Natural killer cell (primary cell): ENCODE results near the gene SLC28A2. TPM values are rescaled to one million over a fixed set of nuclear protein-coding genes. Genes with fewer than 3 reads are reported as not detected.

Experiments used
- ATAC-seq, 3 donors: fragments of 150-1000 bp in 2 of 3; fragments of 200-7000 bp in 1 of 3; cut with Tn5 transposase; 1 replicate in 1 of 3; 2 replicates in 2 of 3; pipeline ENCODE4 v1.10.0; 2021; ENCODE audit warnings: mild to moderate bottlenecking in 2 of 3, moderate library complexity in 2 of 3
- DNase-seq, 2 donors: peaks; one replicate each; pipeline versions ENCODE4 v3.0.0 to v3.0.0-alpha.2; 2013 to 2021; ENCODE audit warnings: mixed read lengths in 1 of 2
- H3K27ac ChIP-seq: one replicate; pipeline ENCODE4 v1.5.1; 2013; ENCODE audit warnings: mild to moderate bottlenecking, low read length
- H3K27me3 ChIP-seq: one replicate; pipeline ENCODE4 v1.6.1; 2013; ENCODE audit warnings: low read length; ENCODE audit not compliant: control insufficient read depth, insufficient read depth
- H3K36me3 ChIP-seq: one replicate; pipeline ENCODE4 v1.6.1; 2013; ENCODE audit warnings: low read length; ENCODE audit not compliant: control insufficient read depth, insufficient read depth
- H3K4me1 ChIP-seq: one replicate; pipeline ENCODE4 v1.6.1; 2013; ENCODE audit warnings: low read length; ENCODE audit not compliant: control insufficient read depth, insufficient read depth
- H3K4me3 ChIP-seq: one replicate; pipeline ENCODE4 v1.5.1; 2013; ENCODE audit warnings: low read length
- H3K9me3 ChIP-seq: one replicate; pipeline ENCODE4 v1.6.1; 2013; ENCODE audit warnings: low read length; ENCODE audit not compliant: control insufficient read depth, insufficient read depth
- H3K27ac Mint-ChIP-seq, 2 donors: one replicate each; pipeline ENCODE4 v1.8.0; 2022; ENCODE audit warnings: mild to moderate bottlenecking in 2 of 2, mixed read lengths in 2 of 2, moderate library complexity in 1 of 2
- H3K27me3 Mint-ChIP-seq, 2 donors: one replicate each; pipeline ENCODE4 v1.8.0; 2022; ENCODE audit warnings: low read depth in 2 of 2, mixed read lengths in 2 of 2
- H3K36me3 Mint-ChIP-seq: one replicate; pipeline ENCODE4 v1.8.0; 2022; ENCODE audit warnings: mixed read lengths
- H3K4me1 Mint-ChIP-seq, 2 donors: one replicate each; pipeline ENCODE4 v1.8.0; 2022; ENCODE audit warnings: mixed read lengths in 2 of 2
- H3K4me3 Mint-ChIP-seq: one replicate; pipeline ENCODE4 v1.8.0; 2022; ENCODE audit warnings: mild to moderate bottlenecking, moderate library complexity, mixed read lengths
- H3K9me3 Mint-ChIP-seq, 2 donors: one replicate each; pipeline ENCODE4 v1.8.0; 2022; ENCODE audit warnings: mixed read lengths in 2 of 2
- WGBS: methylation state at CpG from one replicate; pipeline ENCODE4 v1.1.7; 2013; ENCODE audit warnings: missing lambda C conversion rate; ENCODE audit not compliant: insufficient coverage; 5-methylcytosine and 5-hydroxymethylcytosine counted together
- intact Hi-C: fragments of 100-400 bp; cut with micrococcal nuclease; formaldehyde crosslinking; loops from one replicate; pipeline ENCODE4 v1.14.2; 2022
- total RNA-seq, 4 donors: library from RNA; stranded (reverse); fragments of 120-200 nt in 1 of 4; gene quantifications; one replicate each; pipeline versions ENCODE4 v1.2.3 to v1.2.4, GENCODE V29; 2013 to 2022
- TF ChIP-seq, protein P1 (sequence below): fragments of 200-600 bp; IDR thresholded peaks from one replicate; pipeline ENCODE4 v1.8.0; 2022; ENCODE audit warnings: antibody characterized with exemption

The SLC28A2 gene
- total RNA-seq, 3 donors from 2014 or later (not counting 1 experiment from before 2014, with no cell fraction given) = not detected

DNA sequence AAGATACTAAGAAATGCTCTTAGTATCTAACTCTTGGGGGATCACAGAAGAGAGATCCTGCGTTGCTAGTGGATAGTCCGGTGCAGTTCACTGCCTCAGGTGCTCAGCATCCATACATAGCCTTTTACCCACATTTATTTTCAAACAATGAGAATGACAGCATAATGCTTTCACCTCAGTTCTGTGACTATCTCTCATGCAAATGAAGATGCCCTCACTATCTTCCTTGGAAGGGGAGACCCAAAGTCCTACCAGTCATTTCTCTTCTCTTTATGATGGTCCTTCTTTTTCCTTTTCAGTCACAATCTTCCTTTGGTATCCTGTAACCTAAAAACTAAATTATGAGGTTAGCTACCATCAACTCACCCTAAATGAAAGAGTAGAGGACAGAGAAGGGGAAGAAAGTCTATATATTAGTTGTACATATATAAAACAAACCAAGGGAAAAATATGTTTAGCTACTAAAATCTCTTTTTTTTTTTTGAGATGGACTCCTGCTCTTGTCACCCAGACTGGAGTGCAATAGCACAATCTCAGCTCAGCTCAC, 30.9 kb upstream of the SLC28A2 start:
- Histone ChIP-seq H3K27ac (no peak overlapping the region), H3K9me3 (no peaks in the 10 kb centered on the region), H3K27me3 (peaks cover 4% of the 10 kb centered on the region), H3K4me1 (no peaks in the 10 kb centered on the region), H3K36me3 (no peaks in the 10 kb centered on the region), H3K4me3 (no peak overlapping the region)
- Mint-ChIP-seq H3K36me3 (no peaks in the 10 kb centered on the region), H3K27me3 (peaks cover 24 to 46% of the 10 kb centered on the region in 2 donors), H3K4me1 (no peaks in the 10 kb centered on the region), H3K9me3 (no peaks in the 10 kb centered on the region), H3K27ac (no peak overlapping the region), H3K4me3 (no peak overlapping the region)
- no peak for DNase-seq
- no peak for ATAC-seq
- intact Hi-C loops = no loop called here
- TF ChIP-seq, protein P1, sequence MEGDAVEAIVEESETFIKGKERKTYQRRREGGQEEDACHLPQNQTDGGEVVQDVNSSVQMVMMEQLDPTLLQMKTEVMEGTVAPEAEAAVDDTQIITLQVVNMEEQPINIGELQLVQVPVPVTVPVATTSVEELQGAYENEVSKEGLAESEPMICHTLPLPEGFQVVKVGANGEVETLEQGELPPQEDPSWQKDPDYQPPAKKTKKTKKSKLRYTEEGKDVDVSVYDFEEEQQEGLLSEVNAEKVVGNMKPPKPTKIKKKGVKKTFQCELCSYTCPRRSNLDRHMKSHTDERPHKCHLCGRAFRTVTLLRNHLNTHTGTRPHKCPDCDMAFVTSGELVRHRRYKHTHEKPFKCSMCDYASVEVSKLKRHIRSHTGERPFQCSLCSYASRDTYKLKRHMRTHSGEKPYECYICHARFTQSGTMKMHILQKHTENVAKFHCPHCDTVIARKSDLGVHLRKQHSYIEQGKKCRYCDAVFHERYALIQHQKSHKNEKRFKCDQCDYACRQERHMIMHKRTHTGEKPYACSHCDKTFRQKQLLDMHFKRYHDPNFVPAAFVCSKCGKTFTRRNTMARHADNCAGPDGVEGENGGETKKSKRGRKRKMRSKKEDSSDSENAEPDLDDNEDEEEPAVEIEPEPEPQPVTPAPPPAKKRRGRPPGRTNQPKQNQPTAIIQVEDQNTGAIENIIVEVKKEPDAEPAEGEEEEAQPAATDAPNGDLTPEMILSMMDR = no peak
- WGBS = 93% methylated on average over 2 of the region's 2 CpGs

DNA sequence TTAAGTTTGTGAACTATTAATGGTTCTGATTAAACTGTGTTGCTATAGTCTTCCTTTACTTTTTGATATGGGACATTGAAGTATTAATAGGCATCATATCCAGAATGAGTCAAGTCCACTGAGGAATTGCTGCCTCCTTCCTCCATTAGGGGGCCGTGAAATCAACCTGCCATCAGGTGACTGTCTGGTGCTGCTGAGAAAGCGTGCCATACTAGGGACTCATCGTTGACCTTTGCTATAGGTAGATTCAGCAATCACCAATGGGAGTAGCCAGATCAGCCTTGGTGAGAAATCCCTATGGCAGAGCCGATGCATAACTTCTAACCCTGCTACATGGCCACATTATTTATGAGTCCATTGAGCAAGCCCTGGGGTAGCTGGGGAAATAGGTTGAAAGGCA, 30.1 kb upstream of the SLC28A2 start:
- H3K4me1 Mint-ChIP-seq = no peaks in the 10 kb centered on the region
- H3K36me3 Mint-ChIP-seq = no peaks in the 10 kb centered on the region
- intact Hi-C loops = no loop called here
- H3K27ac Mint-ChIP-seq = no peak overlapping the region
- Histone ChIP-seq H3K27me3 (peaks cover 4% of the 10 kb centered on the region), H3K4me1 (no peaks in the 10 kb centered on the region), H3K27ac (no peak overlapping the region), H3K9me3 (no peaks in the 10 kb centered on the region), H3K36me3 (no peaks in the 10 kb centered on the region), H3K4me3 (no peak overlapping the region)
- 79% methylated on average over 4 of the region's 4 CpGs for WGBS
- no peaks in the 10 kb centered on the region for H3K9me3 Mint-ChIP-seq
- H3K4me3 Mint-ChIP-seq = no peak overlapping the region
- DNase-seq = no peak
- ATAC-seq = no peak
- peaks cover 29 to 46% of the 10 kb centered on the region in 2 donors for H3K27me3 Mint-ChIP-seq
- TF ChIP-seq, protein P1 = no peak

DNA sequence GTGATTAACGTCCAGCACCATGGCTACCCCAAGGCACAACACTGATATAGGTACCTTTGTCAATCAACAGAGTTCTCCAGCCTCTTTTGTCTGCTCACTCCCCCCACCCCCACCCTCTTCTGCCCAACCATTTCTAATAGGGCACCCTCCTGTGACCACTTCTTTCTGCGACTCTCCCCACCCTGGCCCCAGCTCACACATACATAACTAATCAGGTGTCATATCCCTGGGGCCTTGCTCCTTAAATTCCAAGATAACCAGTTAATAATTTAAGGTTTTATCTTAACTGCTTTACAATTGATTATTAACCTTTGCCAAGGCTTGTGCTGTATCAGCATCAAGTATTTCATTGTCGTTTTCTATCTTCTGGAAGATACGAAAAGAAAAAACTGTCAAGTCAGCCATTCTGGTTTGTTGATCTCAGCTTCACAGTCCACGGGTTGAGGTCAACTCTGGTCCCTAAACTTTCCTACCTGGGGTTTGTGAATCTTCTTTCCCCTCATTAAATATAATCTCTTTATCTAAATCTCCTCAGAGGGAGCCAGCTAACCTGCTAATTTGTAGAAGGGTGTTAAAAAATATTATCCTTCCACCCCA, 27.3 kb upstream of the SLC28A2 start:
- WGBS = 67% methylated on average over 5 of the region's 5 CpGs
- Mint-ChIP-seq H3K4me3 (no peak overlapping the region), H3K27ac (no peak overlapping the region), H3K27me3 (peaks cover 31 to 52% of the 10 kb centered on the region in 2 donors), H3K9me3 (no peaks in the 10 kb centered on the region), H3K4me1 (no peaks in the 10 kb centered on the region), H3K36me3 (no peaks in the 10 kb centered on the region)
- Histone ChIP-seq H3K4me1 (no peaks in the 10 kb centered on the region), H3K4me3 (no peak overlapping the region), H3K9me3 (no peaks in the 10 kb centered on the region), H3K27me3 (peaks cover 4% of the 10 kb centered on the region), H3K27ac (no peak overlapping the region), H3K36me3 (no peaks in the 10 kb centered on the region)
- intact Hi-C loops = no loop called here
- TF ChIP-seq, protein P1 = no peak
- no peak for ATAC-seq
- DNase-seq = no peak
